CD4-positive, alpha-beta memory T cell (primary cell): ENCODE results near the gene NOS1AP. TPM values are rescaled to one million over a fixed set of nuclear protein-coding genes. Genes with fewer than 3 reads are reported as not detected.

ENCODE experiments used
- CTCF ChIA-PET: fragments of 350-600 bp; sonication (Branson Sonifier 250); formaldehyde crosslinking; loops from one replicate; lab custom pipeline; 2021; ENCODE audit warnings: inconsistent platforms; ENCODE audit not compliant: partially characterized antibody; lab: Charles Lee
- POLR2A ChIA-PET: fragments of 350-600 bp; sonication (Branson Sonifier 250); formaldehyde crosslinking; loops from one replicate; lab custom pipeline; 2021; ENCODE audit not compliant: partially characterized antibody; lab: Charles Lee
- DNase-seq, 5 donors: peaks; one replicate each; pipeline versions ENCODE4 v3.0.0 to v3.0.0-alpha.2; 2020 to 2022; ENCODE audit warnings: mixed read lengths in 1 of 5
- H3K27ac ChIP-seq: one replicate; pipeline ENCODE4 v1.7.0; 2013; ENCODE audit warnings: low read depth, low read length
- H3K27me3 ChIP-seq: 2 replicates; pipeline ENCODE4 v1.7.0; 2013; ENCODE audit warnings: mild to moderate bottlenecking, low read length, moderate library complexity; ENCODE audit not compliant: insufficient read depth
- H3K36me3 ChIP-seq: 2 replicates; pipeline ENCODE4 v1.7.0; 2013; ENCODE audit warnings: mild to moderate bottlenecking, low read length, moderate library complexity; ENCODE audit not compliant: insufficient read depth
- H3K4me1 ChIP-seq: 2 replicates; pipeline ENCODE4 v1.7.0; 2013; ENCODE audit warnings: mild to moderate bottlenecking, low read length, moderate library complexity; ENCODE audit not compliant: insufficient read depth
- H3K4me3 ChIP-seq, 2 donors: one replicate each; pipeline ENCODE4 v1.7.0; 2013; ENCODE audit warnings: low read length in 2 of 2, mild to moderate bottlenecking in 1 of 2
- H3K9me3 ChIP-seq, 2 donors: one replicate each; pipeline ENCODE4 v1.7.0; 2013; ENCODE audit warnings: low read length in 2 of 2, control low read depth in 1 of 2; ENCODE audit not compliant: control insufficient read depth in 1 of 2
- H3K27ac Mint-ChIP-seq, 7 donors: one replicate each; pipeline ENCODE4 v1.8.0; 2020 to 2021; ENCODE audit warnings: mixed read lengths in 7 of 7, mild to moderate bottlenecking in 6 of 7, inconsistent platforms in 3 of 7, moderate library complexity in 3 of 7
- H3K27me3 Mint-ChIP-seq, 2 donors: one replicate each; pipeline ENCODE4 v1.8.0; 2020 to 2021; ENCODE audit warnings: mixed read lengths in 2 of 2
- H3K36me3 Mint-ChIP-seq, 2 donors: one replicate each; pipeline ENCODE4 v1.8.0; 2020 to 2021; ENCODE audit warnings: mixed read lengths in 2 of 2, inconsistent platforms in 1 of 2, mild to moderate bottlenecking in 1 of 2
- H3K4me1 Mint-ChIP-seq, 4 donors: one replicate each; pipeline ENCODE4 v1.8.0; 2020 to 2021; ENCODE audit warnings: mixed read lengths in 4 of 4, mild to moderate bottlenecking in 1 of 4
- H3K4me3 Mint-ChIP-seq, 8 donors: one replicate each; pipeline ENCODE4 v1.8.0; 2020 to 2021; ENCODE audit warnings: mixed read lengths in 8 of 8, mild to moderate bottlenecking in 7 of 8, moderate library complexity in 6 of 8, inconsistent platforms in 3 of 8
- H3K9me3 Mint-ChIP-seq, 8 donors: one replicate each; pipeline ENCODE4 v1.8.0; 2020 to 2021; ENCODE audit warnings: mixed read lengths in 8 of 8, mild to moderate bottlenecking in 5 of 8, inconsistent platforms in 3 of 8, moderate library complexity in 1 of 8
- intact Hi-C: fragments of 100-400 bp; cut with micrococcal nuclease; formaldehyde crosslinking; loops from one replicate; pipeline ENCODE4 v1.15.1; 2023
- polyA plus RNA-seq, 2 donors: library from polyadenylated mRNA; unstranded; fragments of 300-500 nt; fragmentation: Illumina TruSeq; gene quantifications; one replicate each; pipeline ENCODE4 v1.2.3, GENCODE V29; 2021
- total RNA-seq, 2 experiments: library from RNA; stranded (reverse); gene quantifications; one replicate each; pipeline ENCODE4 v1.2.3, GENCODE V29; 2021

The NOS1AP gene
- total and polyA plus RNA-seq, 4 experiments from 2014 or later = not detected

GRCh38 chr1:162193221-162193620 is 123.7 kb downstream of the NOS1AP start:
- Mint-ChIP-seq H3K36me3 (no peaks in the 10 kb centered on the region), H3K27ac (no peak overlapping the region), H3K27me3 (peaks cover 6 to 11% of the 10 kb centered on the region in 2 donors), H3K4me1 (no peaks in the 10 kb centered on the region), H3K4me3 (no peak overlapping the region), H3K9me3 (peaks cover 0 to 2% (median 0%) of the 10 kb centered on the region in 8 donors)
- DNase-seq = no peak
- ChIA-PET CTCF (no interaction called here), POLR2A (no interaction called here)
- Histone ChIP-seq H3K27me3 (no peaks in the 10 kb centered on the region), H3K4me1 (no peaks in the 10 kb centered on the region), H3K9me3 (no peaks in the 10 kb centered on the region), H3K27ac (no peak overlapping the region), H3K4me3 (no peak overlapping the region), H3K36me3 (no peaks in the 10 kb centered on the region)
- intact Hi-C loops = no loop called here

- Histone ChIP-seq H3K4me1 (no peaks in the 10 kb centered on the region), H3K27ac (no peak overlapping the region), H3K27me3 (no peaks in the 10 kb centered on the region), H3K9me3 (no peaks in the 10 kb centered on the region), H3K36me3 (no peaks in the 10 kb centered on the region), H3K4me3 (no peak overlapping the region)
- H3K27me3 Mint-ChIP-seq = peaks cover 6 to 13% of the 10 kb centered on the region in 2 donors
- H3K4me1 Mint-ChIP-seq = no peaks in the 10 kb centered on the region
- ChIA-PET POLR2A (no interaction called here), CTCF (no interaction called here)
- no peak overlapping the region for H3K27ac Mint-ChIP-seq
- DNase-seq = no peak
- intact Hi-C loops = no loop called here
- no peak overlapping the region for H3K4me3 Mint-ChIP-seq
- H3K9me3 Mint-ChIP-seq = peaks cover 0 to 2% (median 0%) of the 10 kb centered on the region in 8 donors
- H3K36me3 Mint-ChIP-seq = no peaks in the 10 kb centered on the region
These were observed 124.3 kb downstream of the NOS1AP start for GRCh38 chr1:162193815-162194214.

DNA sequence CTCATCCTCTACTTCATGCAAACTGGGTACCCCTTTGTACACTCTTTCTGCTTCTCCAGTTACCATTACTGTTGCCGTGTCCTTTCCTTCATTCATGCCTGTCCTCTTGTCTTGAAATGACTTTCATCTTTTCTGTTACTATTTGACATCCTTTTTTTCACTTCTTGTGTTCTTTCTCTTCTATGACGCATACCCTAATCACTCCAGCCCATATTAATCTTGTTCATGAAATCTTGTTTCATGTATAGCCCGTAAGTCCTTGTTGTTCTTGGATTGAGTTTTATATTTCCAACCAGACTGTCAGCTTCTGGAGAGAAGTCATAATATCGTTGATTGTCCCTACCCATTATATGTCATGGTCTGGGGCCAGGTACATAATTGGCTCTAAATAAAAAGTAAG is 126.1 kb downstream of the NOS1AP start:
- CTCF ChIA-PET = no interaction called here
- POLR2A ChIA-PET = no interaction called here

DNA sequence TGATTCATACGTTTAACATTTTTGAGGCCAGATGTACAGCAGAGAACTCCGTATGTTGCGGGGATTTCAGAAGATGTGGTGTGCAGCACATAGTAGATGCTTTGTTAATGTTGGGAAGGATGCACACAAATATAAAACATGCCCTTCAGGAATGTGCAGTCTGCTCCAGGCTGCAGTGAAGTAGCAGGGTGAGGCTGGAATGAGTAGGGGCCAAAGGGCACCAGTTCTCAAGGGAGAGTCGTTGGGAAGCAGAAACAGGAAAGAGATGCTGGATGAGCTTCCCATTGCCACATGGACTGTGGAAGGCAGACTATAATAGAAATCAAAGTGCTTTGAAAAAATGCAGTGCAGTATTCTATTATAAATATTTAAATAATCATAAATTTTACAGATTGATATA is 126.9 kb downstream of the NOS1AP start:
- Mint-ChIP-seq H3K4me1 (no peaks in the 10 kb centered on the region), H3K27me3 (peaks cover 9 to 16% of the 10 kb centered on the region in 2 donors), H3K9me3 (peaks cover 0 to 2% (median 0%) of the 10 kb centered on the region in 8 donors), H3K4me3 (no peak overlapping the region), H3K27ac (no peak overlapping the region), H3K36me3 (no peaks in the 10 kb centered on the region)
- Histone ChIP-seq H3K27me3 (no peaks in the 10 kb centered on the region), H3K36me3 (no peaks in the 10 kb centered on the region), H3K4me3 (no peak overlapping the region), H3K9me3 (no peaks in the 10 kb centered on the region), H3K4me1 (no peaks in the 10 kb centered on the region), H3K27ac (no peak overlapping the region)
- ChIA-PET CTCF (no interaction called here), POLR2A (no interaction called here)
- DNase-seq = no peak
- intact Hi-C loops = no loop called here

More for the DNA sequence above, 126.1 kb downstream of the NOS1AP start:
- H3K4me1 Mint-ChIP-seq = no peaks in the 10 kb centered on the region
- intact Hi-C loops = no loop called here
- no peak for DNase-seq
- no peaks in the 10 kb centered on the region for H3K36me3 Mint-ChIP-seq
- Histone ChIP-seq H3K36me3 (no peaks in the 10 kb centered on the region), H3K27me3 (no peaks in the 10 kb centered on the region), H3K4me3 (no peak overlapping the region), H3K27ac (no peak overlapping the region), H3K9me3 (no peaks in the 10 kb centered on the region), H3K4me1 (no peaks in the 10 kb centered on the region)
- no peak overlapping the region for H3K4me3 Mint-ChIP-seq
- H3K9me3 Mint-ChIP-seq = peaks cover 0 to 2% (median 0%) of the 10 kb centered on the region in 8 donors
- no peak overlapping the region for H3K27ac Mint-ChIP-seq
- H3K27me3 Mint-ChIP-seq = peaks cover 7 to 13% of the 10 kb centered on the region in 2 donors

- intact Hi-C loops = no loop called here
- DNase-seq = no peak
- CTCF ChIA-PET = no interaction called here
- Histone ChIP-seq H3K27ac (no peak overlapping the region), H3K4me1 (no peaks in the 10 kb centered on the region), H3K4me3 (no peak overlapping the region), H3K9me3 (no peaks in the 10 kb centered on the region), H3K36me3 (no peaks in the 10 kb centered on the region), H3K27me3 (no peaks in the 10 kb centered on the region)
- peaks cover 0 to 2% (median 0%) of the 10 kb centered on the region in 8 donors for H3K9me3 Mint-ChIP-seq
- H3K4me1 Mint-ChIP-seq = no peaks in the 10 kb centered on the region
- H3K27ac Mint-ChIP-seq = no peak overlapping the region
- POLR2A ChIA-PET = no interaction called here
- H3K4me3 Mint-ChIP-seq = no peak overlapping the region
- no peaks in the 10 kb centered on the region for H3K36me3 Mint-ChIP-seq
- peaks cover 13 to 16% of the 10 kb centered on the region in 2 donors for H3K27me3 Mint-ChIP-seq
These were observed 127.6 kb downstream of the NOS1AP start for GRCh38 chr1:162197041-162197531.

- Mint-ChIP-seq H3K9me3 (peaks cover 0 to 4% (median 0%) of the 10 kb centered on the region in 8 donors), H3K4me1 (no peaks in the 10 kb centered on the region), H3K27ac (no peak overlapping the region), H3K4me3 (no peak overlapping the region), H3K27me3 (peaks cover 11 to 16% of the 10 kb centered on the region in 2 donors), H3K36me3 (no peaks in the 10 kb centered on the region)
- H3K9me3 ChIP-seq = no peaks in the 10 kb centered on the region
- DNase-seq = no peak
- no peak overlapping the region for H3K27ac ChIP-seq
- H3K36me3 ChIP-seq = no peaks in the 10 kb centered on the region
- no peaks in the 10 kb centered on the region for H3K27me3 ChIP-seq
- ChIA-PET CTCF (no interaction called here), POLR2A (no interaction called here)
- no peak overlapping the region for H3K4me3 ChIP-seq
- H3K4me1 ChIP-seq = no peaks in the 10 kb centered on the region
- intact Hi-C loops = no loop called here
These were observed 128.3 kb downstream of the NOS1AP start for GRCh38 chr1:162197615-162198421.

- H3K36me3 ChIP-seq = no peaks in the 10 kb centered on the region
- no peaks in the 10 kb centered on the region for H3K27me3 ChIP-seq
- H3K36me3 Mint-ChIP-seq = no peaks in the 10 kb centered on the region
- ChIA-PET POLR2A (no interaction called here), CTCF (no interaction called here)
- intact Hi-C loops = no loop called here
- no peak overlapping the region for H3K27ac ChIP-seq
- no peak for DNase-seq
- no peaks in the 10 kb centered on the region for H3K9me3 ChIP-seq
- peaks cover 0 to 4% (median 0%) of the 10 kb centered on the region in 8 donors for H3K9me3 Mint-ChIP-seq
- H3K27ac Mint-ChIP-seq = no peak overlapping the region
- no peaks in the 10 kb centered on the region for H3K4me1 Mint-ChIP-seq
- H3K4me1 ChIP-seq = no peaks in the 10 kb centered on the region
- peaks cover 21 to 24% of the 10 kb centered on the region in 2 donors for H3K27me3 Mint-ChIP-seq
- H3K4me3 ChIP-seq = no peak overlapping the region
- H3K4me3 Mint-ChIP-seq = no peak overlapping the region
These were observed 130.8 kb downstream of the NOS1AP start for GRCh38 chr1:162200096-162200847.
